Testis (tissue), 3 donors: Measurements from ENCODE around the gene F12. TPM values are rescaled to one million over a fixed set of nuclear protein-coding genes. Genes with fewer than 3 reads are reported as not detected.

ENCODE experiments used
- DNase-seq: peaks from one replicate; pipeline ENCODE4 v3.0.0-alpha.2; 2019
- H3K27ac ChIP-seq, 2 donors: fragments of 200-600 bp; sonication (generic); one replicate each; pipeline ENCODE4 v1.5.1; 2019
- H3K27me3 ChIP-seq: fragments of 200-600 bp; sonication (generic); one replicate; pipeline ENCODE4 v1.5.1; 2019
- H3K36me3 ChIP-seq: fragments of 200-600 bp; sonication (generic); one replicate; pipeline ENCODE4 v1.5.1; 2017; ENCODE audit warnings: low read depth; ENCODE audit errors: missing control alignments
- H3K4me1 ChIP-seq: fragments of 200-600 bp; sonication (generic); one replicate; pipeline ENCODE4 v1.5.1; 2019
- H3K4me3 ChIP-seq, 2 donors: fragments of 200-600 bp; sonication (generic); one replicate each; pipeline ENCODE4 v1.5.1; 2017 to 2019
- H3K9me3 ChIP-seq: fragments of 200-600 bp; sonication (generic); one replicate; pipeline ENCODE4 v1.5.1; 2017
- CTCF ChIP-seq, 3 experiments: fragments of 450-650 bp in 2 of 3; fragments of 200-600 bp in 1 of 3; sonication (generic) in 1 of 3; IDR thresholded peaks; one replicate each; pipeline ENCODE4 v1.5.1; 2016 to 2019; ENCODE audit warnings: antibody characterized with exemption in 3 of 3, mild to moderate bottlenecking in 2 of 3, moderate library complexity in 1 of 3
- POLR2A ChIP-seq: fragments of 450-650 bp; IDR thresholded peaks from one replicate; pipeline ENCODE4 v1.6.1; 2017; ENCODE audit warnings: antibody characterized with exemption, mild to moderate bottlenecking, moderate library complexity
- WGBS, 2 donors: methylation state at CpG; one replicate each; pipeline ENCODE4 v1.1.5; 2018; 5-methylcytosine and 5-hydroxymethylcytosine counted together
- intact Hi-C: fragments of 100-400 bp; cut with DNase I; formaldehyde crosslinking; loops from one replicate; pipeline ENCODE4 v1.15.1; 2023; ENCODE audit warnings: low total_unique reads
- polyA plus RNA-seq: library from polyadenylated mRNA; stranded (reverse); fragments of 350-450 nt; fragmentation: Illumina TruSeq; extraction: RNeasy Lipid Tissue Mini Kit (QIAGEN cat#74804); gene quantifications from one replicate; pipeline ENCODE4 v1.2.3, GENCODE V29; 2014; ENCODE audit warnings: low read depth, low replicate concordance; ENCODE audit not compliant: insufficient read depth
- total RNA-seq, 2 donors: library from RNA; depleted of rRNA; stranded (reverse); fragments of >200 nt; gene quantifications; one replicate each; pipeline ENCODE4 v1.2.3, GENCODE V29; 2016

Gene F12
- total and polyA plus RNA-seq, 3 donors from 2014 or later = 4.9 to 5.8 (median 5.3) TPM

- DNase-seq = no peak
- Histone ChIP-seq H3K4me1 (peaks cover 8% of the 10 kb centered on the region), H3K4me3 (no peak overlapping the region), H3K36me3 (no peaks in the 10 kb centered on the region), H3K27ac (no peak overlapping the region), H3K9me3 (no peaks in the 10 kb centered on the region), H3K27me3 (no peaks in the 10 kb centered on the region)
- intact Hi-C loops = no loop called here
- 67 to 87% methylated on average over 7 to 10 of the region's 11 CpGs for WGBS, 2 donors
- TF ChIP-seq CTCF (IDR thresholded peaks at IDR 0.05) (no peak), POLR2A (no peak)
These were observed 23.6 kb downstream of the F12 start for GRCh38 chr5:177385720-177386119.

DNA sequence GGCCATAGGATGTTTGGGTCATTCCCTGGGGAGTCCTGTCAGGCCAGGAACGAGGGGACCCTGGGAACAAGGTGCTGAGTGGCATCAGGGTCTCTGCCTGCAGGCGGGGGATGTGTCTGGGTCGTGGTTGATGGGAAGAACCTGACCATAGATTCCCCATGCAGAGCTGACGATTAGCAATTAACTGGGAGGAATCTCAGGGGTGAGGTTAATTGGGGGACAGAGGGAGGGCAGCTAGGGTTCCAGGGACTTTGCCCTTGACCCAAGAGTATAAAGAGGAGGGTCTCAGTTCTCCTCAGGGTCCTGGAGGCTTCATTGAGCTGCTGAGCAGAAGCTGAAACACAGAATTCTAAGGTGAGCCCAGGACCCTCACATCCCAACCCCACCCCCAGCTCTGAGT is 25.2 kb downstream of the F12 start, which contains the start of gene SLC34A1:
Gene SLC34A1, plus strand, starts transcription at position 301 of the 400 bp plus-strand sequence. CDS start 1,308 bp downstream, outside the sequence.
- Histone ChIP-seq H3K27ac (no peak within 1 kb of the TSS), H3K4me3 (no peak within 1 kb of the TSS), H3K36me3 (no peaks in the 10 kb centered on the region), H3K27me3 (no peaks in the 10 kb centered on the region), H3K9me3 (no peaks in the 10 kb centered on the region), H3K4me1 (peaks cover 8% of the 10 kb centered on the region)
- intact Hi-C loops = no loop called here
- no peak for DNase-seq
- TF ChIP-seq CTCF (IDR thresholded peaks at IDR 0.05) = no peak
- no peak for TF ChIP-seq POLR2A
- WGBS, 2 donors = 80% methylated on average over 4 of the region's 4 CpGs; no CpG with 5 or more reads in 1 of the 2 donors

- no peaks in the 10 kb centered on the region for H3K27me3 ChIP-seq
- H3K27ac ChIP-seq = no peak overlapping the region
- DNase-seq = no peak
- intact Hi-C loops = no loop called here
- no peaks in the 10 kb centered on the region for H3K9me3 ChIP-seq
- TF ChIP-seq CTCF (IDR thresholded peaks at IDR 0.05) (no peak), POLR2A (no peak)
- WGBS, 2 donors = 88 to 94% methylated on average over 9 of the region's 9 CpGs
- H3K36me3 ChIP-seq = no peaks in the 10 kb centered on the region
- no peak overlapping the region for H3K4me3 ChIP-seq
- peaks cover 8% of the 10 kb centered on the region for H3K4me1 ChIP-seq
These were observed 26.2 kb downstream of the F12 start for GRCh38 chr5:177383181-177383580.

DNA sequence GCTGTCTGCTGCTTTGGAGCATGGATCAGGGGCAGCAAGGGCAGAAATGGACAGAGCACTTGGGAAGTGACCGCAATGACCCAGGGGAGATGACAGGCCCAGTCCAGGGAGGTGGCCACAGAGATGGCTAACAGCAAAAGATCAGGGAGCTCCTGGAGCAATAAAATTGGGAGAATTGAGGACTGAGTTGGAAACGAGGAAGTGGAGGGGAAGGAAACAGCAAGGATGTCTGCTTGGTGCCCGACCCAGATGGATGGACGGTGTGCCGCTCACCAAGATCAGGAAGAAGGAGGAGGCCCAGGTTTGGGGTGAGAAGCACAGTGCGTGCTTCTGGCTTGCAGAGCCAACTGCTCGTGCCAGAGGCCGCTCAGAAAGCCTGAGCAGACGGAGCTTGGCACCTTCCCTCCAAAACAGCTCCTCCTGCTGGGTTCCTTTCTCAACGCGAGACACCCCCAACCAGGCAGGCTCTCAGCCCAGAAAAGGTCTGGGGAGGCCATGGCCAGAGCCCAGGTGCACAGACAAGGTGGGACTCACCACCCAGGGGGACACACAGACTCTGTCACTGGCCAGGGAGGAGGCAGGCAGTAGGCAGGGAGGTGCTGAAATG is 26.8 kb downstream of the F12 start:
- WGBS, 2 donors = 24 to 41% methylated on average over 11 of the region's 11 CpGs
- intact Hi-C loops = no loop called here
- no peaks in the 10 kb centered on the region for H3K36me3 ChIP-seq

More for the DNA sequence above, 26.8 kb downstream of the F12 start:
- H3K9me3 ChIP-seq = no peaks in the 10 kb centered on the region
- H3K4me1 ChIP-seq = peaks cover 8% of the 10 kb centered on the region
- peak; percentile 71 for DNase-seq
- TF ChIP-seq CTCF (IDR thresholded peaks at IDR 0.05) = peak in 2 of 3 experiments; percentile 22 to 34
- no peak for TF ChIP-seq POLR2A
- H3K27me3 ChIP-seq = no peaks in the 10 kb centered on the region
- no peak overlapping the region for H3K27ac ChIP-seq
- no peak overlapping the region for H3K4me3 ChIP-seq
